DOHH2 (cell line): ENCODE data around the gene ARID4A.

Source experiments
- H3F3A ChIP-seq: fragments of 200-600 bp; sonication (generic), shearing (Covaris generic); 2 replicates; pipeline ENCODE4 v1.6.0; 2016; ENCODE audit warnings: antibody characterized with exemption, mild to moderate bottlenecking; ENCODE audit not compliant: control insufficient read depth, insufficient read depth
- H3K27ac ChIP-seq: fragments of 200-600 bp; sonication (generic); 2 replicates; pipeline ENCODE4 v1.5.1; 2014; ENCODE audit warnings: low read depth, mild to moderate bottlenecking, low read length, moderate library complexity
- H3K27me3 ChIP-seq: fragments of 200-600 bp; sonication (generic); 2 replicates; pipeline ENCODE4 v1.6.1; 2014; ENCODE audit warnings: mild to moderate bottlenecking, low read length, mixed read lengths; ENCODE audit not compliant: control insufficient read depth
- H3K36me3 ChIP-seq: fragments of 200-600 bp; sonication (generic); 2 replicates; pipeline ENCODE4 v1.6.1; 2014; ENCODE audit warnings: mild to moderate bottlenecking, low read length, moderate library complexity, mixed read lengths; ENCODE audit not compliant: control insufficient read depth
- H3K4me1 ChIP-seq: fragments of 200-600 bp; sonication (generic); 2 replicates; pipeline ENCODE4 v1.6.1; 2014; ENCODE audit warnings: mild to moderate bottlenecking, low read length, mixed read lengths; ENCODE audit not compliant: control insufficient read depth
- H3K4me2 ChIP-seq: fragments of 200-600 bp; sonication (generic); 2 replicates; pipeline ENCODE4 v1.6.0; 2014; ENCODE audit warnings: mild to moderate bottlenecking, low read length, moderate library complexity
- H3K4me3 ChIP-seq: fragments of 200-600 bp; sonication (generic); 2 replicates; pipeline ENCODE4 v1.5.1; 2014; ENCODE audit warnings: mild to moderate bottlenecking, low read length, mixed read lengths
- H3K79me2 ChIP-seq: fragments of 200-600 bp; sonication (generic); 2 replicates; pipeline ENCODE4 v1.6.1; 2014; ENCODE audit warnings: mild to moderate bottlenecking, low read length, mixed read lengths; ENCODE audit not compliant: control insufficient read depth
- H3K9me2 ChIP-seq: fragments of 200-600 bp; sonication (generic); replicated peaks from 2 replicates; pipeline ENCODE4 v1.6.1; 2014; ENCODE audit warnings: mild to moderate bottlenecking, low read length, mixed read lengths; ENCODE audit not compliant: control insufficient read depth
- H3K9me3 ChIP-seq: fragments of 200-600 bp; sonication (generic); 2 replicates; pipeline ENCODE4 v1.6.1; 2014; ENCODE audit warnings: antibody characterized with exemption, low read length, mixed read lengths; ENCODE audit not compliant: control insufficient read depth, insufficient read depth
- H4K20me1 ChIP-seq: fragments of 200-600 bp; sonication (generic); 2 replicates; pipeline ENCODE4 v1.6.0; 2014; ENCODE audit warnings: low read depth, mild to moderate bottlenecking, antibody characterized with exemption, low read length, moderate library complexity; ENCODE audit not compliant: control insufficient read depth, insufficient read depth
- CTCF ChIP-seq: fragments of 200-600 bp; sonication (generic); IDR thresholded peaks from one replicate; pipeline ENCODE4 v1.5.1; 2014; ENCODE audit warnings: antibody characterized with exemption, mild to moderate bottlenecking, low read depth, low read length; ENCODE audit not compliant: poor library complexity, severe bottlenecking
- EZH2phosphoT487 ChIP-seq: fragments of 200-600 bp; sonication (generic); IDR thresholded peaks from 2 replicates; pipeline ENCODE4 v1.6.1; 2017; ENCODE audit warnings: borderline replicate concordance, mild to moderate bottlenecking, antibody characterized with exemption, low read length, moderate library complexity, mixed read lengths

Gene ARID4A

GRCh38 chr14:58297762-58298476 lies 436 bp upstream of the ARID4A start:
- Histone ChIP-seq H3K27ac (peak overlapping the region; percentile 89), H3K4me1 (peaks cover 16% of the 10 kb centered on the region), H3K9me2 (no peaks in the 10 kb centered on the region), H4K20me1 (peaks cover 10% of the 10 kb centered on the region; the same call in 1 of the 2 replicates), H3K9me3 (no peaks in the 10 kb centered on the region), H3K79me2 (peaks cover 78% of the 10 kb centered on the region), H3K36me3 (peaks cover 58% of the 10 kb centered on the region), H3K4me2 (peak overlapping the region; percentile 65), H3F3A (no peaks in the 10 kb centered on the region), H3K4me3 (peak overlapping the region; percentile 85), H3K27me3 (no peaks in the 10 kb centered on the region)
- TF ChIP-seq CTCF (no peak), EZH2phosphoT487 (no peak; the same call in 1 of the 2 replicates)

- Histone ChIP-seq H3K27ac (peak overlapping the region; percentile 22; the same call in 1 of the 2 replicates), H3K4me1 (peaks cover 16% of the 10 kb centered on the region), H3K4me3 (peak overlapping the region; percentile 85), H4K20me1 (peaks cover 10% of the 10 kb centered on the region; the same call in 1 of the 2 replicates), H3K9me2 (no peaks in the 10 kb centered on the region), H3K9me3 (no peaks in the 10 kb centered on the region), H3K36me3 (peaks cover 56% of the 10 kb centered on the region), H3F3A (no peaks in the 10 kb centered on the region; the same call in 1 of the 2 replicates), H3K27me3 (no peaks in the 10 kb centered on the region), H3K4me2 (peak overlapping the region; percentile 94), H3K79me2 (peaks cover 67% of the 10 kb centered on the region)
- no peak for TF ChIP-seq CTCF
- no peak for TF ChIP-seq EZH2phosphoT487
Measured at GRCh38 chr14:58299401-58300330, 1.3 kb downstream of the ARID4A start.

GRCh38 chr14:58301416-58301815 lies 3.1 kb downstream of the ARID4A start:
- Histone ChIP-seq H4K20me1 (peaks cover 5% of the 10 kb centered on the region; the same call in 1 of the 2 replicates), H3K79me2 (peaks cover 50% of the 10 kb centered on the region), H3K9me3 (no peaks in the 10 kb centered on the region), H3K4me2 (no peak overlapping the region), H3F3A (no peaks in the 10 kb centered on the region; the same call in 1 of the 2 replicates), H3K27ac (no peak overlapping the region), H3K9me2 (no peaks in the 10 kb centered on the region), H3K4me1 (peaks cover 10% of the 10 kb centered on the region; the same call in 1 of the 2 replicates), H3K36me3 (peaks cover 57% of the 10 kb centered on the region), H3K27me3 (no peaks in the 10 kb centered on the region), H3K4me3 (no peak overlapping the region)
- TF ChIP-seq EZH2phosphoT487 (no peak), CTCF (no peak)
